GM12873 (cell line): ENCODE results near the gene FMNL1.

ENCODE experiments used
- CTCF ChIP-seq: IDR thresholded peaks from 2 replicates; pipeline ENCODE4 v1.5.1; 2012; ENCODE audit warnings: low read depth, mild to moderate bottlenecking, moderate library complexity, low read length, control low read depth; ENCODE audit not compliant: insufficient read depth; ENCODE audit errors: missing control alignments

The FMNL1 gene

GRCh38 chr17:45264988-45265387 is 43.3 kb downstream of the FMNL1 start:
- TF ChIP-seq CTCF = no peak

- TF ChIP-seq CTCF = no peak
Measured at GRCh38 chr17:45265821-45266220, 44.1 kb downstream of the FMNL1 start.

- no peak for TF ChIP-seq CTCF
Measured at GRCh38 chr17:45266372-45266926, 44.8 kb downstream of the FMNL1 start.

- TF ChIP-seq CTCF = no peak
Measured at GRCh38 chr17:45267436-45268055, 45.9 kb downstream of the FMNL1 start.

- TF ChIP-seq CTCF = no peak
Measured at GRCh38 chr17:45269912-45270311, 48.2 kb downstream of the FMNL1 start.

- peak; percentile 81 for TF ChIP-seq CTCF
Measured at GRCh38 chr17:45270828-45271418, 49.2 kb downstream of the FMNL1 start.

GRCh38 chr17:45271603-45272002 is 49.9 kb downstream of the FMNL1 start:
- no peak for TF ChIP-seq CTCF
